ENCODE data around the gene UPK1B.

DNA sequence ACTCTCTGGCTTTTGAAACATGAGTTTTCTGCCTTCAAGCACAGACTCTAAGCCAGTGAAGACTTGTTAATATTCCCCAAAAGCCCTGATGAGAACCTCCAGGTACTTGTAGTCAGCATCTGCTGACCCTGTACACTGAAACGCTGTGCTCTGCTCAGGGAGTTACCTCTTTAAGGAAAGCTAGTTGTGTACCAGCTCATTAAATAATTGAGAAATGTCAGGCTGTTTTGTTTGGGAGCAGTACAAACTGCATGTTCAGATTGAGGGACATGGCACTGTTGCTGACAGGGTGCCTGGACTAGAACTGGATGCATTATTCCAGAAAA lies 21.7 kb downstream of the UPK1B start:
- no peak for TF ChIP-seq POLR2A (IDR thresholded peaks at IDR 0.05)
- TF ChIP-seq, protein P1, sequence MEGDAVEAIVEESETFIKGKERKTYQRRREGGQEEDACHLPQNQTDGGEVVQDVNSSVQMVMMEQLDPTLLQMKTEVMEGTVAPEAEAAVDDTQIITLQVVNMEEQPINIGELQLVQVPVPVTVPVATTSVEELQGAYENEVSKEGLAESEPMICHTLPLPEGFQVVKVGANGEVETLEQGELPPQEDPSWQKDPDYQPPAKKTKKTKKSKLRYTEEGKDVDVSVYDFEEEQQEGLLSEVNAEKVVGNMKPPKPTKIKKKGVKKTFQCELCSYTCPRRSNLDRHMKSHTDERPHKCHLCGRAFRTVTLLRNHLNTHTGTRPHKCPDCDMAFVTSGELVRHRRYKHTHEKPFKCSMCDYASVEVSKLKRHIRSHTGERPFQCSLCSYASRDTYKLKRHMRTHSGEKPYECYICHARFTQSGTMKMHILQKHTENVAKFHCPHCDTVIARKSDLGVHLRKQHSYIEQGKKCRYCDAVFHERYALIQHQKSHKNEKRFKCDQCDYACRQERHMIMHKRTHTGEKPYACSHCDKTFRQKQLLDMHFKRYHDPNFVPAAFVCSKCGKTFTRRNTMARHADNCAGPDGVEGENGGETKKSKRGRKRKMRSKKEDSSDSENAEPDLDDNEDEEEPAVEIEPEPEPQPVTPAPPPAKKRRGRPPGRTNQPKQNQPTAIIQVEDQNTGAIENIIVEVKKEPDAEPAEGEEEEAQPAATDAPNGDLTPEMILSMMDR (IDR thresholded peaks at IDR 0.05): no peak

Measured in testis (tissue), 2 donors.